Pons (tissue), 1 donor: ENCODE results near the gene JHY.
"Not testable (repeated sequence)": the region's sequence is repeated elsewhere in the genome, so short reads cannot be mapped to it uniquely, and the experiment has no call there.

Source experiments
- DNase-seq: peaks from one replicate; pipeline ENCODE4 v3.0.0-alpha.2; 2016; ENCODE audit warnings: low spot score

JHY gene

DNA sequence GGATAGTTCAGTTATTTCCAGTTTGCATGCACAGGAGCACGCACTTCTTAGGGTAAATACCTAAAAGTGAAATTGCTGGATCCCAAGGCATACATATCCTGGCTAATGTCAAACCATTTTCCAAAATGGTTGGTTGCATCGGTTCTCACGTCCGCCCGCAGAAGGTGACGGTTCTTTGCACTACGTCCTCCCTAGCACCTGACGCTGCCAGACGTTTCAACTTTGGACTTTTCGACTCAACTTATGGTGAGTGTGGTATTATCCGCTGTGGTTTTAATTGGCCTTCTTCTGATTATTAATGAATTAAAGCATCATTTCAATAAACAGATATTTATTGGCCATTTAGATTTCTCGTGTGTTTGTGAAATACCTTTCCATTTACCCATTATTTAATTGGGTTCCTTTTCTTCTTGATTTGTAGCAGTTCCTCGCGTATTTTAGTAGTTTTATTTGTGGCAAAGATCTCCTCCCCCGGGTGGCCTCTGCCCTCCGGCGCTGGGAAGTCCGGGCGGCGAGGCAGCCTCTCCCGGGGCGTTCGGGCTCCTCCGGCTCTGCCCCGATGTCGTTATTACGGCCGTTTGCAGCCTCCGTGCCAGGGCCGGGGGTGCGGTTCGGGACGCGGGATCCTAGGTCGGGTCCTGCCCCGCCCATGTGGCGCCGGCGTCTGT lies at the start of gene JHY:
JHY (plus strand) TSS at position 571 of the 668 bp plus-strand sequence. CDS start 3,091 bp downstream, outside the sequence.
- no peak for DNase-seq

GRCh38 chr11:122833846-122834464 lies 48.6 kb upstream of the JHY start:
- no peak for DNase-seq

GRCh38 chr11:122836916-122837315 lies 45.6 kb upstream of the JHY start:
- DNase-seq = no peak

DNA sequence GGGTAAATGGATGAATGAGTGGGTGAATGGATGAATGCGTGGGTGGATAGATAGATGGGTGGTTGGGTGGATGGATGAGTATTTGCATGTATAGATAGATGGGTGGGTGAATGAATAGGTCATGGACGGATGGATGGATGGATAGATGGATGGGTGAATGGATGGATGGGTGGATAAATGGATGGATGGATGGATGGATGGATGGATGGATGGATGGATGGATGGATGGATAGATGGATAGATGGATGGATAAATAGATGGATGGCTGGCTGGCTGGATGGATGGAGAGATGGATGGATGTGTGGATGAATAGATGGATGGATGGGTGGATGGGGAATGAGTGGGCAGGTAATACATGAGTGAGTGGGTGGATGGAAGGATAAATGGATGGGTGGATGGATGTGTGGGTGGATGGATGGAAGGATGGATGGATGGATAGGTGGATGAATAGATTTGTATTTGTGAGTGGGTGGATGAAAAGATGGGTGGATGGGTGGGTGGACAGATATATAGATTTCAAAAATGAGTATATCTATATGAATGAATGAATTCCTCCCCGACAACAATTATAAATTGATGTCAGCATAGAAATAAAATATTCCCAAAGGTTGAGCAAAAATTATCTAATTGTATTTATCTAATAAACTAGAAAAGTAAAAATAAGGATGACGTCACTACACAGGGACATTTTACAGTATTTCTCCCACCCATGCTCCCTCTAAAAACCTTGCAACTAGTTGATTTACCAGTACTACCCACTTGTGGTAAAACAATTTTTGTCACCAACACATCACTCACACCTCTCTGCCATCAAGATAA lies 44.8 kb upstream of the JHY start:
- no peak for DNase-seq

DNA sequence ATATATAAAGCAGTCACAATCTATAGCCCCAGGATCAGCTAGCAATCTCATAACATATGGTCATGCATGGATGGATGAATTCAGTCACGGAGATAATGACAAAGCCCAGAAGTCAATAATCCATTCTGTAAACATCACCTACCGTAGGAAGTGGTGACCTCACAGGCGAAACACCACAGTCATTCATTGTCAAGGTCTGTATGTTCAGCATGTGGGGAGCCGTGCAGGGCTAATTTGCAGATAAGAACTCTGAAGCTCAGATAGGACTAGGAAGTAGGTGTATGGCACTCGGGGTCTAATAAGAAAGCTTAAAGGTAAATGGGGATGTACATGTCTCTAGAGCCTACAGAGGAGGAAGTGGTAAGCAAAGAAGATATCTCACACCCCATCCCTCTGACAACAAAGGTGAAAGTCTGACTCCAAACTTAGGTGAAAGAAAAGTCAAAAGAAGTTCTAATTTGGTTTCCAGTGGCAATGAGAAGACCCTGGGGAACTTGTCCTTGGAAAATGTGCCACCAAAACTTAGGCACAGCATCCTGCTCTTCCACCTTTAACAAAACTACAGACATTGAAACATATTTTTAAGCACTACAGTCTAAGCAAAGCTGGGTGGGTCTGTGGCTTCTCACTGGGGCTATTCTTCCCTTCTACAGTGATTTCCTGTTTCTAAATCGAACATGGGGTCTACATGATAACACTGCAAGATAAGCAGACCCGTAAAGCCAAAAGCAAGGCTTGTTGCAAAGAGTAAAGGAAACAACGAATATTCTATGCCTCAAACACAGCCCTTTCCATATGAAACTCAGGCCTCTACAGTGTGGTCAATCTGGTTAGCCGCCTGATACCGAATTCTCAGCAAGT lies 39.0 kb upstream of the JHY start:
- no peak for DNase-seq

DNA sequence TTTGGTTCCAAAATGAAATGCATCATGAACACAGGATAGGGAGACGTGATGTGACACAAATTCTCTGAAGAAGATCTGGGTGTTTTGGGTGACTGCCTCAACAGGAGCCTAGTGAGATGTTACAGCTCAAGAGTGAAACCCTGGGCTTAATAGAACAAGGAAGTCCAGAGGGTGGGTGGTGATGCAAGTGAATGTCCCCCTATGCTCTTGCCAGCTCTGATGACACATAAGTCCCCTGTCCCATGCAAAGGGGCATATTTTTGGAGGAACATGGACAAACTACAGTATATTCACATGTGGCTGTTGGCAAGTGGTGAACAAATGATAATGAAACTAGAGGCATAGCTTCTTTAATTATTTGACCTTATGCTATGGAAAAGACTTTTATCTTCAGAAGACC lies 35.1 kb upstream of the JHY start:
- DNase-seq = no peak

GRCh38 chr11:122848186-122848585 lies 34.4 kb upstream of the JHY start:
- DNase-seq = no peak

- DNase-seq = no peak
These were observed 32.4 kb upstream of the JHY start for GRCh38 chr11:122850076-122850631.

DNA sequence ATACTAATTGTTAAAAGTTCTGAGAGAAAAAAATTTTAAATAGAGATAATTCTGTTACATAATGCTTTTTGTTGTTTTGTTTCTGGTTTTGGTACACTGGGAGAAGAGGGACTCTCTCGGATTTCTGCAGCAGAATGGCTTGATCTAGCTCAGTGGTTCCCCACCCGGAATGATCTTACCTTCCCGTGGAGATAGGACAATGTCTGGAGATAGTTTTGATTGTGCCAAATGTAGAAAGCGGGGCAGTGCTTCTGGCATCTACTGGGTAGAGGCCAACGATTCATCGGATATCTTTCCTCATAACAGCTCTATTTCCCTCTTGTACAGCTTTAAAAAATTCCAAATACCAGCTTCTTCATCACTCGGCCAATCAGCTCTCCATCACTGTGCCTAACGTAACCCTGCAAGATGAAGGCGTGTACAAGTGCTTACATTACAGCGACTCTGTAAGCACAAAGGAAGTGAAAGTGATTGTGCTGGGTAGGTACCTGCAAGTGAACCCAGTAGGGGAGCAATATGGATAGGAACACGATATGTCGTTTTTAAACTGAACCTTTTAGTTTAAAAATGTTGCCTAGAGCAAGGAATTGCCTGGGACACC lies 31.1 kb upstream of the JHY start:
- no peak for DNase-seq

DNA sequence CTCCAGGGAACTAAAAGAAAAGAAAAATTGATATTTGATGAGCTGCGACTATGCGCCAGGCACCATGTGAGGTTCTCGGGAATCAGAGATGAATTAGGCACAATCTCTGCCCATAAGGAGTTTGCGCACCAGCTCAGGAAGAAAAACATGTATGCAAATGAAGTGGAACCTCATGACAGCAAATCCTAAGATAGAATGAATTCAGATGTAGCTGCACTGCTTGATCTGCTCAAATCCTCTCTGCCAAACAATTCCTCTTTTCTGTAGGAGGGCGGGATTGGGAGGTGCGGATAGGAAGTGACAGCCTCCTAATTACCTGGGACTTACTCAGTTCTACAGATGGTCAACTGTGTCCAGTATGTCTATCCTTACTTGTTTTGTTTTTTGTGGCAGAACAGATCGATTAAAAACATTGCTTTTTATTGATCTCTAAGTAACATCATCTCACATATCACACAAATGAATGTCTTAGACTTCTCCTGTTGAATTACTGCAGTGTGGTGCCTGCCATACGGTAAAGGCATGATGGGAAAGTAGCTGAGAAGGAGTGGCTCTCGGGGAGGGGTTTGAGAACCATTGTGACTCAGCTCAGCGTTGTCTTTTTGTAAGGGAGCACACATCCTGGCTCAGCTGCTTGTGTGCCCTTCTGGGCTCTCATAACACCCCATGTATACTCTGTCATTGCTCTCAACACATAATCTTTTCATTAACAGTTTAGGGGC lies 30.3 kb upstream of the JHY start:
- no peak for DNase-seq

DNA sequence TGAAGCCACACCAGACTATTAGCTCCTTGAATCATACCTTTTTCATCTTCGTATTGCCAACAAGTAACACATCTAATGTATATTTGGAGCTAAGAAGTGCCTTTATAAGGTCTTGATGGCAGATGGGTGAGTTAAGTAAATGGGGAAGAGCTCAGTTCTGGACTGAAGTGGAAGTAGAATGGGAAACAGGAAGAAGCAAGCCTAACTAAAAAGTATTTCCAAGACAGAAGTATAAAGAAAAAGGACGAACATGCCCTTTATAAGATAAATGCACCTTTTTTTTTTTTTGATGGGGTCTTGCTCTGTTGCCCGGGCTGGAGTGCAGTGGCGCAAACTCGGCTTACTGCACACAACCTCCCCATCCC lies 29.8 kb upstream of the JHY start:
- DNase-seq = no peak

DNA sequence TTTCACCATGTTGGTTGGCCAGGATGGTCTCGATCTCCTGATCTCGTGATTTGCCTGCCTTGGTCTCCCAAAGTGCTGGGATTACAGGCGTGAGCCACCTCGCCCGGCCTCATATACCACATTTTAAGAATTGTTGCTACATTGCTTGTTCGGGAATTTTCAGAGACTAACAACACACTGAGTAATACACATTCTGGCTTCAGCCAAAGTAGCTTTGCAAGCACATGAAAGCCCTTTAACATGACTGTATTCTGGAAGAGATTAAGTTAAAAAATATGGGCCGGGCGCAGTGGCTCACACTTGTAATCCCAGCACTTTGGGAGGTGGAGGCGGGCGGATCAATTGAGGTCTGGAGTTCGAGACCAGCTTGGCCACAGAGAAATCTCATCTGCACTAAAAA lies 29.3 kb upstream of the JHY start:
- DNase-seq = no peak

GRCh38 chr11:122853971-122854446 lies 28.6 kb upstream of the JHY start:
- DNase-seq = peak; percentile 84

- DNase-seq = no peak
These were observed 20.9 kb upstream of the JHY start for GRCh38 chr11:122861631-122862030.

- no peak for DNase-seq
These were observed 20.5 kb upstream of the JHY start for GRCh38 chr11:122862091-122862490.

DNA sequence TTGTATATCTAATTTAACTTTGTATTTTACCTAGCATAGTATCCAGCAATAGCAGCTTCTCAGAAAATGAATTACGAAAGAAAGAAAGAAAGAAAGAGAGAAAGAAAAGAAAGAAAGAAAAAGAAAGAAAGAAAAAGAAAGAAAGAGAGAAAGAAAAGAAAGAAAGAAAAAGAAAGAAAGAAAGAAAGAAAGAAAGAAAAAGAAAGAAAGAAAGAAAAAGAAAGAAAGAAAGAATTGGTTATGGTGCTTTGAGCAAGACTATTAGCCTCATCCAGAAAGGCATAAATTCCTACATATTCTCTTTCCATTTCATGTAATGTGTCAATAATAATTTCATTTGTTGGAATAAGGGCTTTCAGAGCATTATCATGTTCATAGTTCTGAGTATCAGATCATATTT lies 19.4 kb upstream of the JHY start:
- not testable (repeated sequence) for DNase-seq

DNA sequence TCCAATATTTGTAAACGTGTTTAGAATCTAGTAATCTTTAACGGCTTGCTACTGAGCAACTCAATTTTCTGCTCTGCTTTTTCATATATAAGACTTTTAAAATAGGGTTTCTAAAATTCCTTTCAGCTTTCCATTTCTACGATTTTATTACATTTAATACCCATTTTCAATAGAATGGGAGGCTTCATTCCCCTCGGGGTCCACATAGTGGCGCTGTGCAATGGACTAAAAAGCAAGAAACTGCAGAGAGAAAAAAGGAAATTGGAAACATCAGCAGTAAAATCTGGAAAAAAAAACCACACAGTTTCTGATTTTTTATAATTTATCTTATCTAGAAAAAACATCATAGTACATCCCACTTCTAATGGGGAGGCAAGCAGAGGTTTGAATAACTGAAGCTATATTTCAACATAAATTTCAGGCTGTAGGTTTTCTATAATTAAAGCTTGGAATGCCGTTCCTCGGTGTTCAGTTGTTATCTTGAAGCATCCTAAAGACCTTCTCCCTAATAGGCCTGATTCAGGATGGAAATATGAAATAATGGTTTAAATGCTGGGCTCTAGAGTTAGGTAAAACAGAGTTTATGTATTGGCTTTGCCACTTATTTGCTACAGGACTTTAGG lies 18.7 kb upstream of the JHY start:
- DNase-seq = no peak

GRCh38 chr11:122864386-122865115 lies 18.0 kb upstream of the JHY start:
- DNase-seq = no peak

DNA sequence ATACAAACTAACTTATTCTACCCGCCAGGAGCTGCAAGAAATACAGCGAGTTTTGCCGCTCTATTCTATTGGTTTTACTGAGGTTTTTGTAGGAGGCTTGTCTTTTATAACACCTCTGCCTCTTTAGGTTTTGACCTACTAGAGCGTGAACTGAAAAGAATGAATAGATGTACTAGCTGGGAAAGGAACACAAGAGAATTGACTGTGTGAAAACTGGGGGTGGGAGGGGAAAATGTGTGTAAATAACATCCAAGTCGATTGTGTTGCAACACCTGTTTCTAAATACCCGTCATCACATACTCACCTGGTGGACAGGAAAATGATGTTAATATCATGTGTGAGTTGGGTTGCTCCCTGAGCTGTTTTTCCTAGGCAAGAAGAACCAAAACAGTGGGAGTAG lies 12.9 kb upstream of the JHY start:
- no peak for DNase-seq

DNA sequence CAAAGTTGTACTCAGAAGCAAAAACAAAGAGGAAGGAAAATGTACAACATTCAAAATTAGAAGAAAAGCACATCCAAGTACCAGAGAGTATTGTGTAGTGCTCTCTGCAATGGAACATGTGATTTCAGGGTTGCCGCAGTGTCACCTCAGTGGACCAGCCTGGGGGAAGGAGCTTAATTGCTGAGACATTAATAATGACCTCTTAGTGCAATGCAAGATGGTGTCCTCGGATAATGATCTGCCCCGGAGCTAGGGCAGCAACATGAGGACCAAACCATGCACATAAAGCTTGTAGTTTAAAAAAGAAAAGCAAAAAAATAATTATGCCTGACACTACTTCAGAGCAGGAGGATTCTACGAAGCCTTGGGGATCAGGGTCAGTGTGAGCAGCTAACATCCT lies 11.3 kb upstream of the JHY start:
- no peak for DNase-seq
